Measurements from ENCODE around the gene NKAPD1.

DNA sequence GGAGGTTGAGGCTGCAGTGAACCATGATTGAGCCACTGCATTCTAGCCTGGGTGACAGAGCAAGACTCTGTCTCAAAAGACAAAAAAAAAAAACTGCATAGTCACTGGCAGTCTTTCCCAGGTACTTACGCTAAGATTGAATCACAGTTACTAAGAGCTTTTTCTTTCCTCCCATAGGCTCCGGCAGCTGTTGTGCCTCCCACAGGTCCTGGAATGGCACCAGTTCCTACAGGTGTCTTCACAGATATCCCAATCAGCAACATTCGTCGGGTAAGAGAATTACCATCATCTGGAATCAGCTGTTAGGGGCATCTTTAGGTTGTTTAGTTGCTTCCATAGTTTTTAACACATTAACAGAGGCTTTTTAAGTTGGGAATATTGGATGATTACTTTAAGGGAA, 29.1 kb upstream of the NKAPD1 start:
- no peak for TF ChIP-seq CTCF (IDR thresholded peaks at IDR 0.05 in 8 of 11, conservative IDR thresholded peaks at IDR 0.05 in 3 of 11)
- no peak for TF ChIP-seq POLR2A (IDR thresholded peaks at IDR 0.05)
- no peak for TF ChIP-seq POLR2AphosphoS5 (IDR thresholded peaks at IDR 0.05)

All from spleen (tissue), 7 donors.